Gastroesophageal sphincter (tissue), 3 donors: ENCODE results near the gene SCARB1.

Experiments used
- CTCF ChIP-seq, 4 experiments: fragments of 200-600 bp in 2 of 4; fragments of 450-650 bp in 2 of 4; sonication (generic) in 1 of 4; IDR thresholded peaks; one replicate each; pipeline ENCODE4 v1.5.1; 2017 to 2019; ENCODE audit warnings: antibody characterized with exemption in 4 of 4, mild to moderate bottlenecking in 2 of 4, moderate library complexity in 2 of 4
- EP300 ChIP-seq: sonication (generic); formaldehyde crosslinking; IDR thresholded peaks from one replicate; pipeline ENCODE4 v1.6.1; 2017; ENCODE audit warnings: antibody characterized with exemption, mild to moderate bottlenecking
- POLR2A ChIP-seq, 2 donors: fragments of 450-650 bp; IDR thresholded peaks; one replicate each; pipeline ENCODE4 v1.6.1; 2017; ENCODE audit warnings: antibody characterized with exemption in 2 of 2, mild to moderate bottlenecking in 2 of 2, moderate library complexity in 1 of 2
- POLR2AphosphoS5 ChIP-seq: sonication (generic); formaldehyde crosslinking; IDR thresholded peaks from one replicate; pipeline ENCODE4 v1.6.1; 2017; ENCODE audit warnings: antibody characterized with exemption

GRCh38 chr12:124790650-124791400 is 72.8 kb downstream of the SCARB1 start:
- TF ChIP-seq CTCF (IDR thresholded peaks at IDR 0.05) (no peak), POLR2A (IDR thresholded peaks at IDR 0.05) (no peak), EP300 (no peak), POLR2AphosphoS5 (no peak)
